Esophagus squamous epithelium (tissue), 4 donors: Measurements from ENCODE around the gene NAGLU.

ENCODE experiments used
- CTCF ChIP-seq, 6 experiments: fragments of 450-650 bp in 4 of 6; fragments of 200-600 bp in 2 of 6; sonication (generic) in 2 of 6; IDR thresholded peaks; one replicate each; pipeline ENCODE4 v1.5.1; 2016 to 2019; ENCODE audit warnings: antibody characterized with exemption in 6 of 6, mild to moderate bottlenecking in 4 of 6, moderate library complexity in 4 of 6
- POLR2A ChIP-seq, 4 donors: fragments of 450-650 bp; IDR thresholded peaks; one replicate each; pipeline ENCODE4 v1.6.1; 2017; ENCODE audit warnings: antibody characterized with exemption in 4 of 4, mild to moderate bottlenecking in 4 of 4, moderate library complexity in 3 of 4

DNA sequence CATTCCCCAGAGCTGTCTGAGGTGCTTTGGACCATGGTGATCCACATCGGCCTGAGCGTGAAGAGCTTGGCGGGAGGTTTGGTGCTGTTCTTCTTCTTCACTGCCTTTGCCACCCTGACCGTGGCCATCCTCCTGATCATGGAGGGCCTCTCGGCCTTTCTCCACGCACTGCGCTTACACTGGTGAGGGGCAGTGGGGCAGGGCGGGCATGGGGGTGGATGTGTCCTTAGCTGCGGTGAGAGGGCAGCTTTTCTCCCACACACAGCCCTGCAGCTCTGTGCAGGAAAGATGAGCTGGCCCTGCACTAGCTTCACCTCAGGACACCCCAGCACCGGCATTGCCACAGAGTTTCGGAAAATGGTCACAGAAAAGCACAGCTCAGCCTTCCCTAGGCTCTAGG, 21.8 kb upstream of the NAGLU start:
- no peak for TF ChIP-seq CTCF (IDR thresholded peaks at IDR 0.05)
- TF ChIP-seq POLR2A (IDR thresholded peaks at IDR 0.05): no peak
